Activated T-cell treated with anti-CD3 and anti-CD28 coated beads for 48 hours (primary cell): Measurements from ENCODE around the gene ANKUB1.
"Not testable (repeated sequence)": the region's sequence is repeated elsewhere in the genome, so short reads cannot be mapped to it uniquely, and the experiment has no call there.

Experiments used
- DNase-seq: peaks from one replicate; pipeline ENCODE4 v3.0.0-alpha.2; 2020; ENCODE audit warnings: low read depth

The ANKUB1 gene, protein sequence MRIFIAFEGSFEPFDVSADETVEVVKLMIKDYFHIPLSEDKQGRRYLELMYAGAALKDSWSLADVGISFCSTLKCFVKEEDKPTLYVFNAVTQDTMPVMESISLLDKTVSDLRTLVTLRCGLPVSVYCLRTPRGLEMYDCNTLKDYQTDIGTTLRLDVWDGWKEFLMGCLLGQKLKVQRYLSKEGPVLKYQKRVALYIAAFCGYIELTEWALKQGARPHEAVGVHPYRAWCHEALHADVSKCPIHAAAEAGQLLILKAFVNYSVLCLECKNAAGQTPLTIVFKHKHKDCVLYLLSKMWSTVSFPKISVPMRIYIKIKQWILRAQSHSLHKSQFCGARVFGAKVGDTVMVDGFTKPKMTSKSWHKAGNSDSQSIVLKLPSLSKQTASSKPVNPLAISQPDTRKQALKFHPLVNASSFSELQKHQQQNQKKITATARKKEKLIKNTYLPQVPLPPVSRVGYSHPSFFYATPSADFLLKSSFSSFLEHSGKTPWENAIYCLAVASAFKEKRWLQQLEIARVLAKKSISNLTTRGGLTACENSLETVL

DNA sequence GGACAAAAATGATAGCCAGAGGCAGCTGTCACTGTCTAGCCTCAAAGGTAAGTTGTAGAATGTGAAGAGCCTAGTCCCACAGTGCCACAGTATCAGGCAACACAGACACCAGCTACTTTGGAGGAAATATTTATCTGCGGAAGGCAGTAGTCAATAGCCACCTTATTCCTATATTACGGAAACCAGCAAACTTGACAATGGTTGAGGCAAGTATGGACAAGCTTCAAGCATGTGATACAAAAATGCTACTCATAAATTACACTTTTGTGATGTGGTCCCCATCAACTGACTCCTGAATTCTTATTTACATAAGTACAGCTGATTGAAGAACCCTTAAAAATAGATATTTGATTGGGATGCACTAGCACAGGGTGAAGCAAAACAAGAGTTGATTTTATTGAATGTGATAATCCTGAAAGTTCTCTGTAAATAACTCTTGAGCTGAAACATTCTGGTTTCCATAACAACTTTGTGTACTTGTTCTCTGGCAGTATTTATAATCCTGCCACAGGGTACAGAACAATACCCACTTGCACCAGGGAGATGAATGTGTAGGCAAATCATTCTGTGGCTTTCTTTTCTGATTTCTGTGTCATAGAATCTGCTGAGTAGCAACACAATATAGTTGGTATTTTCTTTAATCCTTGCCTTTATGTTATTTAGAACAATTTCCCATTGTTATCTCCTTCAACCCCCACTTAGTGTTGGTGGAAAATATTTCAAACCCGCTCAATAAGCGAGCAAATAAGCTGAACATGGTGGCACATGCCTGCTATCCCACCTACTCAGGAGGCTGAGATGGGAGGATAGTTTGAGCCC lies at the start of gene ANKUB1:
TSS of gene ANKUB1 (minus strand) at position 103 of the 819 bp plus-strand sequence. CDS start 188 bp downstream, outside the sequence.
- DNase-seq = no peak

DNA sequence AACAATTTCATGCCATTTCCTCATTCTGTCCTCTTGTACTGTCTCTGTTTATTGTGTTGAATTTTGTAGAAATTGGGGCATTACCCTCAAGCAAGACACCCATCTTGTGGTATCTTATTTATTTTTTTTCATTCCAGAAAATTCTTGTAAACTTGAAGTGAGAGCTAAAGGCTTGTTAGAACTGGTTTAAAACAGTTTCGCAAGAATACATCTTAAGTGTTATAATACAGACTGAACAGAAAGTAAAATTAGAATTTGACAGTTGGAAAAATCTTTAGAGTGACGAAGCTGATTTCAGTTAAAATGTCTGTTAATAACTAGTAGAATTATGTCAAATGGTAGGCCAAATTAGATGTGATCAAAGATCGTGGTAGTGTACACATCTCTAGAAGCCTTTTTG lies 47.5 kb upstream of the ANKUB1 start:
- no peak for DNase-seq

DNA sequence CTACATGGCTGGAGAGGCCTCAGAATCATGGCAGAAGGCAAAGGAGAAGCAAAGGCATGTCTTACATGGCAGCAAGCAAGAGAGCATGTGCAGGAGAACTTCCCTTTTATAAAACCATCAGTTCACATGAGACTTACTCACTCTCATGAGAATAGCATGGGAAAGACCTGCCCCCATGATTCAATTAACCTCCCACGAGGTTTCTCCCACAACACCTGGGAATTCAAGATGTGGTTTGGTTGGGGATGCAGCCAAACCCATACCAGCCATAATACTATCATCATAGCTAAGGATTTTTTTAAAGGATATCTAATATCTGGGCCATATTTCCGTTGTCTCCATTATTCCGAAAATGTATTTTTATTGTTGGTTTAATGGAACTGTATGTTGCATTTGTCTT lies 47.1 kb upstream of the ANKUB1 start:
- not testable (repeated sequence) for DNase-seq

DNA sequence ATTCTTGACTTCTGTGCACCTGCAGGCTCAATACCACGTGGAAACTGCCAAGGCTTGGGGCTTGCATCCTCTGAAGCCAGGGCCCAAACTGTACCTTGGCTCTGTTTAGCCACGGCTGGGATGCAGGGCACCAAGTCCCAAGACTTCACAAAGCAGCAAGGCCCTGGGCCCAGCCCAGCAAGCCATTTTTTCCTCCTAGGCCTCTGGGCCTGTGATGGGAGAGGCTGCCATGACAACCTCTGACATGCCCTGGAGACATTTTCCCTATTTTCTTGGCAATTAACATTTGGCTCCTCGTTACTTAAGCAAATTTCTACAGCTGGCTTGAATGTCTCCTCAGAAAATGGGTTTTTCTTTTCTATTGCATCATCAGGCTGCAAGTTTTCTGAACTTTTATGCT lies 46.1 kb upstream of the ANKUB1 start:
- not testable (repeated sequence) for DNase-seq

DNA sequence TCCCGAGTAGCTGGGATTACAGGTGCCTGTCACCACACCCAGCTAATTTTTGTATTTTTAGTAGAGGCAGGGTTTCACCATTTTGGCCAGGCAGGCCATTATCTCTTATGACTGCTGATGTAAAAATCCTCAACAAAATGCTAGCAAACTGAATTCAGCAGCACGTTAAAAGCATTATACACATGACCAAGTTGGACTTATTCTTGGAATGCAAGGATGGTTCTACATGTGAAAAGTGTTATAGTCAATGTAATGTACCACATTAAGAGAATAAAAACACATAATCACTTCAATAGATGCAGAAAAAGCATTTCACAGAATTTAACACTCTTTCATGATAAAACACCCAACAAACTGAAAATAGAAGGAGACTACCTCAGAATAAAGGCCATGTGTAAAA lies 40.9 kb upstream of the ANKUB1 start:
- no peak for DNase-seq

DNA sequence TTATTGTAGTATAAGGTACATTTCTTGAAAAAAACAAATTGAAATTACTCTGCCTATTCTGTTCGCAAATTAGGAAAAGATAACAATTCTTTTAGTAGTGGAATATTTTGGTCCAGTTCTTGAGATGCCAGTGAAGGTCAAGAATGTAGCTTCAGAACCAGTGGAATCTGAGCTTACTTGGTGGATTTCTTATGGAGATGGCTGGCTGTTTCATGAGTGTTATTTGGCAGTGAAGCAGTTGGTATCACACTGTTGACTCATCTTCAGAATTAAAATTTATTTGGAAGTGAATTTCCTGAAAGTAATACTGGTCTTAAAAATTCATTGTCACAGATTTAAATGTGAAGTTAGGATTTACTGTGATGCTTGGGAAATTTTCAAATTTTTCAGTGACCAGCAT lies 39.7 kb upstream of the ANKUB1 start:
- DNase-seq = no peak

DNA sequence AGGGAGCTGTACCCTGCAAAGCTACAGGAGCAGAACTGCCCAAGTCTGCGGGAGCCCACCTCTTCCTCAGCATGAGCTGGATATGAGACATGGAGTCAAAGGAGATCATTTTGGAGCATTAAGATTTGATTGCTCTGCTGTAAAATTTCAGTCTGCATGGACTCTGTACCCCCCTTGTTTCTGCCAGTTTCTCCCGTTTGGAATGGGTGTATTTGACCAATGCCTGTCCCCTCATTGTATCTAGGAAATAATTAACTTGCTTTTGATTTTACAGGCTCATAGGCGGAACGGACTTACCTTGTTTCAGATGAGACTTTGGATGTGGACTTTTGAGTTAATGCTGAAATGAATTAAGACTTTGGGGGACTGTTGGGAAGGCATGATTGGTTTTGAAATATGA lies 39.0 kb upstream of the ANKUB1 start:
- no peak for DNase-seq

DNA sequence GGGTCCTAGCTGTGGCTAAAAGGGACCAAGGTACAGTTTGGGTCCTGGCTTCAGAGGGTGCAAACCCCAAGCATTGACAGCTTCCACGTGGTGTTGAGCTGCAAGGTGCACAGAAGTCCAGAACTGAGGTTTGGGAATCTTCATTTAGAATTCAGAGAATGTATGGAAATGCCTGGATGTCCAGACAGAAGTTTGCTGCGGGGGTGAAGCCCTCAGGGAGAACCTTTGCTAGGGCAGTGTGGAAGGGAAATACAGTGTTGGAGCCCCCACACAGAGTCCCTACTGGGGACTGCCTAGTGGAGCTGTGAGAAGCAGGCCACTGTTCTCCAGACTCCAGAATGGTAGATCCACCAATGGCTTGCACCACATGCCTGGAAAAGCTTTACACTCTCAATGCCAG lies 38.5 kb upstream of the ANKUB1 start:
- DNase-seq = no peak

DNA sequence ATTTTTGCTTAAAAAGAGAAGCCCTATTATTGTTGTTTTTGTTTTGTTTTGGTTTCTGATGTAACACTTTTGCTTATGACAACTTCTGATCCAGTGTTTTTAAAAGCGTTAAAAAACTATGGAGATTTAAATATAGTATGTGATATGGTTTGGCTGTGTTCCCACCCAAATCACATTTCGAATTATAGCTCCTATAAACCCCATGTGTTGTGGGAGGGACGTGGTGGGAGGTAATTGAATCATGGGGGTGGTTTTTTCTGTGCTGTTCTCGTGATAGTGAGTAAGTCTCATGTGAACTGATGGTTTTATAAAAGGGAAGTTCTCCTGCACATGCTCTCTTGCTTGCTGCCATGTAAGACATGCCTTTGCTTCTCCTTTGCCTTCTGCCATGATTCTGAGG lies 37.3 kb upstream of the ANKUB1 start:
- DNase-seq = not testable (repeated sequence)

DNA sequence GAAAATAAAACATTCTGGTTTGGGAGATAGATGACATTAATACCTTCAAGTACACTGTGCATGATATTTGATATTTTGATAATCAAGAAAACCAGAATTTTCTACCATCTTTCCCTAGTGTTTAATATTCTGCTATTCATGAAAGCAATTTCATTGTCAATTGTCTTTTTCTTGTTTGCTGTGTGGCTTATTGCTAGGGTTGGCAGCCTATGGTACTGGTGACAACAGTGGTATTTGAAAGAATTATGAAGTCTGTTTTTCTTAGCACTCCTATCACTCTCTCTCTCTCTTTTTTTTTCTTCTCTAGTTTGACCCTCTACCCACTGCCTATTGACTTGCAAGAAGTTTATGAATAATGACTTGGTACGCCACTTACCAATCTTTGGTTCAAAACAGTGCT lies 36.0 kb upstream of the ANKUB1 start:
- no peak for DNase-seq

DNA sequence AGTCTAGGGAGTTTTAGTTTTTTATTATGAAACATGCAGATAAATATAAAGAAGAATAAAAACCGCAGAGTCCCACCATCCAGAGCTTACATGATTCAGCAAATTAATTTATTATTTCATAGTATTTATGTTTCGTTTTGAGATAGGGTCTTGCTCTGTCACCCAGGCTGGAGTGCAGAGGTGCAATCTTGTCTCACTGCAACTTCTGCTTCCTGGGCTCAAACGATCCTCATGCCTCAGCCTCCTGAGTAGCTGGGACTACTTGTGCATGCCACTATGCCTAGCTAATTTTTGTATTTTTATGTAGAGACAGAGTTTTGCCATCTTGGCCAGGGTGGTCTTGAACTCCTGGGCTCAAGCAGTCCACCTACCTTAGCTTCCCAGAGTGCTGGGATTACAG lies 34.3 kb upstream of the ANKUB1 start:
- no peak for DNase-seq

DNA sequence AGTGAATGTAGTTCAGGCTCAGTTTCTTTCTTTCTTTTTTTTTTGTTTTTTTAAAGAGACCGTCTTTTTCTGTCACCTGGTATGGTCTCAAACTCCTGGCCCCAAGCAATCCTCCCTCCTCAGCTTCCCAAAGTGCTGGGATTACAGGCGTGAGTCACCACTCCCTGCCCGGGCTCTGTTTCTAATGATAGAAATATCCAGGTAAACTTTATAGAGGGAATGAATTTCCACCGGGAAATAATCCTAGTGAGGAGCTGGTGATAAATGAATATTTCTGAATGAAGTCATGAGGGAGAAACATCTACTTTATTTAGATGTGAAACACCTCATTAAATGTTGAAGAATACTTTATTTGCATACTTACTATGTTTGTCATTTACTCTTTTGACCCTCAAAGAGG lies 27.8 kb upstream of the ANKUB1 start:
- DNase-seq = no peak

DNA sequence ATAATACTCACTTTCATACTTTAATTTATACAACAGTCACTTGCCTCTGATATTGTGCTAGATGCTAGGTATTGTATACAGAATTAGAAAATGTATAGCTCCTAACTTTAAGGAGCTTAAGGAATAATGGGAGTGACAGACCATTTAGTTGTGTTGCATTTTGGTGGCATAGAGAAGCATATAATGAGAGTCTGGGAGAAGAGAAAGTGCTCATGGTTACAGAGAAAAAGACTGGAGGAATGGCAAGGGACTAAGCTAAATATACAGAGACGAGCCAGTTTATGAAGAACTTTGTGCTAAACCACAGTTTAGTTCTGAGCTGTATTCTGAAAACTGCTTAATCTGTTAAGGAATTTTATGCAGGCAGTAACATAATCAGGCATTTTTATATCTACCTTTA lies 27.1 kb upstream of the ANKUB1 start:
- DNase-seq = no peak

DNA sequence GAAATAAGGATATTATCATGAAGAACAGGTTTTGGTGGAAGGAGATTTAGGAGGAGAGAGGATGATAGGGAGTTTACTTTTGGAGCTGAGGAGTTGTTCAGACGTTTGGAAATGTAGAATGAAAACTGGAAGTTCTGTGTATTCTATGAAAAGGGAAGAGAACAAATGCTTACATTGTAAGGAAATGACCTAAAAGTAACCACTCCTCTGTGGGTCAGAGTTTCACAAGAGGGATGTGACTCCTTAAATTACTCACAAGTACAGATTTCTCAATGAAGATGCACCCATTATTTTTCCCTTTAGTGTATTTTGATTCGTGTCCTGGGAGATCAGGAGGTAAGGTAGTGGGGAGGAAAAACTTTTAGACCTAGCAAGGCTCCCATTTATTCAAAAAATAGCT lies 24.6 kb upstream of the ANKUB1 start:
- no peak for DNase-seq

DNA sequence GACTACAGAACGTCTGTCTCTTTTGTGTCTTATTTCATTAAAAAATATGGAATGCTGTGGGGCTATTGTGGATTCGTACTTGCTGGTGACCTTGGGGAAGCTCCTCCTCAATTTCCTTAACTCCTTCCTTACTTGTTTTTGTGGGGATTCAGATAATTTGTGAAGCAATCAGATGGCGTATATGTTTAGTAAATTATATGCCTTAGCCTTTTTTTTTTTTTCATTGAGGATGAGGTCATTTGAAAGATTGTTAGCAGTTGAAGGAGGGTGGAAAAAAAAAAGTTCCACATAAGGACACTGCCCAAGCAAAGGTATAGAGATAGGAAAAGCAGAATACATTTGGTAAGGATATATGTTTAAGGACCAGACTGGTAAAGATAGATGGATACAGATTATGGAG lies 24.0 kb upstream of the ANKUB1 start:
- no peak for DNase-seq

DNA sequence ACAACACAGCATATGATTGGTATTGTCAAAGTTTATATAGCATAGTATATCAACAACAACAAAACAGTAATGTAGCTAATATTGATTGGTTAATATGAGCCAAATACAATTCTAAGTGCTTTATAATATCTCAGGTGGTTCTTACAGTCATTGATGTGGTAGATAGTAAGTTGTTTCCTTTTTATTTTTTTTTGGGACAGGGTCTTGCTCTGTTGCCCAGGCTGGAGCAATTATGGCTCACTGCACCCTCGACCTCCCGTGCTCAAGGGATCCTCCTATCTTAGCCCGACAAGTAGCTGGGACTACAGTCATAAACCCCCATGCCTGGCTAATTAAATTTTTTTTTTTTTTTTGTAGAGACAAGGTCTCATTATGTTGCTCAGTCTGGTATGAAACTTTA lies 23.4 kb upstream of the ANKUB1 start:
- no peak for DNase-seq

DNA sequence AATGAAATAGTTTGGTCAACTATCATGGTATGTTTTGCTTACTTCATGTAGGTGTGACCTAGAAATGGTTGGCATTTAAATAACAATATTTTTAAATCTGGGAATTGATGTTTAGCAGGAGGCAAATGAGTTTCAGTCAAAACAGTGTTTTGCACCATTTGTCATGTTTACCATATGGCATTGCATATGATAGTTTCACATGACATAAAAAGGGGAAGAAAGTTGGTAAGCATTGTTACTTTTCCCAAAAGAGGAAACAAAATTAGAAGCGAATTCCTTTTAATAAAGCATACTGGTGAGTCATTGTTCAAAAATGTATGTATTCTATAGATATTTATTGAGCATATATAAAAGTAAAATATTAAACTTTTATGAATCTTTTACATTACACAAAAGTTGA lies 23.0 kb upstream of the ANKUB1 start:
- no peak for DNase-seq

DNA sequence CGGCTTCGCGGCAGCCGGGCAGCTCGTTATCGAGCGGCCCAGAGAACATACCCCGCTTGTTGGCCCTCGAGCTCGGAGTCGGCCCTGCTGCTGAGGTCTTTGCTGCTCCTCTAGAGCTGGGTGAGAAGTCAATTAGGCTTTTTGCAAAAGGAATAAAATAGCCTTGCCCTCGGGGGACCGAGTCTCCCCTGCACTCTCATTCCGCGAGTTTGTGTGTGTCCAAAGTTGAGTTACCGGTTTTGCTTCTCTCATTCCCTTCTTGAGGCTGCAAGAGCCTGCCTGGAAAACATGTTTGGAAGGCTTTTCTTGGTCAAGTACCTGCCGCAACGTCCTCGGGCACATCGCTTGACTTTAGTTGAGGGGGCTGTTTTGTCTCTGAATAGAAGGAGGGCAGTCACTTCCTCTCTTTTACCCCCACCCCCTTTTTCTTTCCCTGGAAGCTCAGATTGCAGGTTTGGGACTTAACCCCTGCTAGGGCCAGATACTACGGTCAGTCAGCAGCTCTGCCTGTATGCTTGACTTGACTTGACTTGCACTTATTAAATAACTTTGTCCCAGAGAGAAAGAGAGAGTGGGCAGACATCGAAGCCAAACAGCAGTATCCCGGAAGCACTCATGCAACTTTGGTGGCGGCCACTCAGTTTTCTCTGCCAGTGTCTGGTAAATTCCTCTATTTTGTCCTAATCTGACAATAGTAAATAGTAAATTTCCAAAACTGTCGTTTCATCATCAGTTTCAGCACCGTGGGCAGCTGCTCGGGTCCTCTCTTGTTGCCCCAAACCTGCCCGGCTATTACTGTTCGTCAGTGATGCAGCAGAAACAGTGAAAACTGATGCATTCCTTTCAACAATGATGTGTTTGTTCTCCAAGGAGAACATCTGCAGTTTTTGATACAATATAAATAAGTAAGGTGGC lies 21.3 kb upstream of the ANKUB1 start:
- DNase-seq = no peak

DNA sequence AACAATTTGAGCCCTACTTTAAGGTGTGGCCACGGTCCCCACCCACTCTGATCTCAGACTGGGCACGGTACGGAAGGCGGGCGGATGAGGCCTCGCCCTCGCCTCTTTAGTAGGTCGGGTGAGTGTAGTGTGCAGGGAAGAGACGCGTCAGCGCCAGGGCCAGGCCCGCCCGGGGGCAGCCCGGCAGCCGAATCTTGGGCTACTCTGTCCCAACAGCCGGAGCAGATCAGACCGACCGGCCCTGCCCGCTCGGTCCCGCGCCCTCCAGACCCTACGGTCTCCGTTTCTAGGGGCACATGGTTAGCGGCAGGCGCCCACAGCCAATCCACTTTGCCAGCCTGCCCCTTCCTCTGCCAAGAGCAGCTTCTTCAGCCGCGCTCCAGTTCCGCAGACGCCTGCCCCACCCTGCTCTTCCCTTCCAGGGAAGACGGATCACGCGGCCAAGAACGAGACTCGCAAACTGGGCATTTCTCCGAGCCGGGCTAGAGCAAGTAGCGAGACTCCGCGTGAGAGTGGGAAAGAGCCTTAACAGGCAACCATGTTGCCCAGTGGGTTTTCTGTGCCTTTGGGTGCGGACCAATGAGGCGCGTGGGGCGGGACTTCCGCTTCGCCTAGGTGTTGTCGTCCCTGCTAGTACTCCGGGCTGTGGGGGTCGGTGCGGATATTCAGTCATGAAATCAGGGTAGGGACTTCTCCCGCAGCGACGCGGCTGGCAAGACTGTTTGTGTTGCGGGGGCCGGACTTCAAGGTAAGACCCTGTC lies 20.4 kb upstream of the ANKUB1 start, which contains the start of gene RNF13:
TSS of gene RNF13 (plus strand) at position 610 of the 761 bp plus-strand sequence. CDS start 32,812 bp downstream, outside the sequence.
- DNase-seq = peak; percentile 86

DNA sequence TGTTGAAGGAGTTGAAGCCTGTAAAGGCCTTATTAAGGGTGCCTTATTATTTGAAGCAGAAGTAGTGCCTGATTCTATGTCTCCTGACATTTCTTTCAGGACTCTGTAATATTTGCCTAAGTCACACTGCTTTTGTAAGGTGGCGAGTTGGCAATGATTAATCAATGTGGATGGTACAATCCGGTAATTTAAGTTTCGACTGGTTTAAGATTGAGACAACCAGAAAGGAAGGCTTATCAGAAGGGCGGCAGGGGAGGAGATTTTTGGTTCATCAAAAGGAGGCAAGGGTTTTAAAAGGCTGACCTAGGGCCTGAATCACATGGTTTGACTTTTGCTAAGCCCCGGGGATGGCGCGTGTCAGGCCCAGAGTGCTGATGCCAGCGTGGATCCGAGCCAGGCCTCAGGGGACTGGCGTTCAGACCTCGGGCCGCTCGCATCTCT lies 19.8 kb upstream of the ANKUB1 start:
- DNase-seq = no peak

DNA sequence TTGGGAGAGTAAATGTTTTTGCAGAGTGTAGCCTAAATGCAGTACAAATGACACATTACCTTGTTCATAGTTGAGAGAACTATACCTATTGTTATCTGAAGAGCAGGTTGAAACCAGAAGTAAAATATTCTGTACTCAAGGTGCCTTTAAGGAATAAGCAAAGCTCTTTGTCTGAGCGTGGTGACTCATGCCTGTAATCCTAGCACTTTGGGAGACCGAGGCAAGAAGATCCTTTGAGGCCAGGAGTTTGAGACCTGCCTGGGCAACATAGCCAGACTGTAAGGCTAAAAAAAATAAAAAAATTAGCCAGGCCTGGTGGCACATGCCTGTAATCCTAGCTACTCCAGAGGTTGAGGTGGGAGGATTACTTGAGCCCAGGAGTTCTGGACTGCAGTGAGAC lies 18.5 kb upstream of the ANKUB1 start:
- DNase-seq = no peak
